GM12864 (cell line): ENCODE measurements around the gene XPR1.
"Not testable (repeated sequence)": the region's sequence is repeated elsewhere in the genome, so short reads cannot be mapped to it uniquely, and the experiment has no call there.

Source experiments
- DNase-seq: peaks from one replicate; pipeline ENCODE4 v3.0.0-alpha.2; 2011; ENCODE audit warnings: low read depth
- H3K4me3 ChIP-seq: 2 replicates; pipeline ENCODE4 v1.5.1; 2011; ENCODE audit warnings: mild to moderate bottlenecking, low read depth, low read length, control low read depth
- TF ChIP-seq, protein P1 (sequence below): IDR thresholded peaks from 2 replicates; pipeline ENCODE4 v1.5.1; 2011; ENCODE audit warnings: low read depth, mild to moderate bottlenecking, moderate library complexity, low read length, control low read depth, inconsistent platforms; ENCODE audit errors: missing control alignments

Gene XPR1

DNA sequence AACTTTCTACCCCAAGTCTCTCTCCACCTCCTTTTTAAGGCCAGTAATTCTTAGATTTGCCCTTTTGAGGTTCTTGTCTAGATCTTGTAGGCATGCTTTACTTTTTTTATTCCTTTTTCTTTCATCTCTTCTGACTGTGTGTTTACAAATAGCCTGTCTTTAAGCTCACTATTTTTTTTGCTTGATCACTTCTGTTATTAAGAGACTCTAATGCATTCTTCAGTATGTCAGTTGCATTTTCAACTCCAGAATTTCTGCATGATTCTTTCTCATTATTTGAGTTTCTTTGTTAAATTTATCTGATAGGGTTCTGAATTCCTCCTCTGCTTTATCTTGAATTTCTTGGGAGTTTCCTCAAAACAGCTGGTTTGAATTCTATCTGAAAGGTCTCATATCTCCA is 30.9 kb downstream of the XPR1 start:
- H3K4me3 ChIP-seq: no peak overlapping the region
- no peak for DNase-seq
- TF ChIP-seq, protein P1, sequence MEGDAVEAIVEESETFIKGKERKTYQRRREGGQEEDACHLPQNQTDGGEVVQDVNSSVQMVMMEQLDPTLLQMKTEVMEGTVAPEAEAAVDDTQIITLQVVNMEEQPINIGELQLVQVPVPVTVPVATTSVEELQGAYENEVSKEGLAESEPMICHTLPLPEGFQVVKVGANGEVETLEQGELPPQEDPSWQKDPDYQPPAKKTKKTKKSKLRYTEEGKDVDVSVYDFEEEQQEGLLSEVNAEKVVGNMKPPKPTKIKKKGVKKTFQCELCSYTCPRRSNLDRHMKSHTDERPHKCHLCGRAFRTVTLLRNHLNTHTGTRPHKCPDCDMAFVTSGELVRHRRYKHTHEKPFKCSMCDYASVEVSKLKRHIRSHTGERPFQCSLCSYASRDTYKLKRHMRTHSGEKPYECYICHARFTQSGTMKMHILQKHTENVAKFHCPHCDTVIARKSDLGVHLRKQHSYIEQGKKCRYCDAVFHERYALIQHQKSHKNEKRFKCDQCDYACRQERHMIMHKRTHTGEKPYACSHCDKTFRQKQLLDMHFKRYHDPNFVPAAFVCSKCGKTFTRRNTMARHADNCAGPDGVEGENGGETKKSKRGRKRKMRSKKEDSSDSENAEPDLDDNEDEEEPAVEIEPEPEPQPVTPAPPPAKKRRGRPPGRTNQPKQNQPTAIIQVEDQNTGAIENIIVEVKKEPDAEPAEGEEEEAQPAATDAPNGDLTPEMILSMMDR: no peak

DNA sequence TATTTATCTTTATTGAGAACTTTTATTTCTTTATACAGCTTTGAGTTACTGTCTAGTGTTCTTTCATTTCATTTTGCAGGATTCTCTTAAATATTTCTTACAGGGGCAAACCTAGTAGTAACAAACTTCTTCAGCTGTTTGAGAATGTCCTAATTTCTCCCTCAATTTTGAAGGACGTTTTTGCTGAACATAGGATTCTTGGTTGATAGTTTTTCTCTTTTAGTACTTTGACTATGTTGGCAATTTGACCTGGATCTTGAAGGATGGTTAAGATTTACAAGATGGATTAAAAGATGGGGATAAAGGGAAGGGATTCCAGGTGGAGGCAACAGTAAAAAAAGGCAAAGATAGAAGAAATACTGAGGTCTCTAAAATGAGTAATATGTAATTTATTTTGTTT is 38.9 kb downstream of the XPR1 start:
- TF ChIP-seq, protein P1: no peak
- no peak for DNase-seq
- no peak overlapping the region for H3K4me3 ChIP-seq

DNA sequence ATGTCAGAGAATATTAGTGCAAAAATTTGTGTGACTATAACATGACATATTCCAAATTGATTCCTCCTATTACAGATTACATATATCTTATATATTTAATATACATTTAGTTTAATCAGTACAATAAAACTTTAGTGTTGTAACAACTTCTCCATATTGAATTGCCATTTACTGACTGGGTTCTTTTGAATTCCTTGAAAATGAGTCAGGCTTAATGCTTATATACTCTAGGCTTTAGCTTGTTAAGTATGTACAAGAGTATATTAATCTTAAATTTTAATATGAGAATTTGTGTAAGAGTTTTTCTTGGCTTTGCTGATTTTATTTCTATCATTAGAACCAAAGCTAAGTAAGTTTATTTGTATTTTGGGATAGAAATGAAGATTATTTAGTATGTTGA is 40.3 kb downstream of the XPR1 start:
- TF ChIP-seq, protein P1: no peak
- no peak overlapping the region for H3K4me3 ChIP-seq
- no peak for DNase-seq

DNA sequence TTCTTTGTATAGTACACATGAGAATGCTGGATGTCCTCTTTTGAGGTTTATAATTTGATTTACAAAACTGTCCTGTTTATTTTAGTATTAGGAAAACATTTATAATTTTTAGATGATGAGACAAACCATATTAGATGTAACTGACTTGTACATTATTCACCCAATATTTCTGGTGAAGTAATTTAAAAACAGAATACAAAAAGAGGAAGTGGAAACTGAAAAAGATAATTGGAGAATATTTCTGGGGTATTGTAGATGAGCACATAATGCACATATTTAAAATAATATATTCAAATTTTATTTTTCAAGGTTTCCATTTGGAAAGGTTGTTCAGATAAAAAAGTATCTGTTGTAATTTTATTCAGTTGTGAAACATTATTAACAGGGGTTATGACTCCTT is 40.7 kb downstream of the XPR1 start:
- TF ChIP-seq, protein P1: no peak
- no peak overlapping the region for H3K4me3 ChIP-seq
- DNase-seq: no peak

DNA sequence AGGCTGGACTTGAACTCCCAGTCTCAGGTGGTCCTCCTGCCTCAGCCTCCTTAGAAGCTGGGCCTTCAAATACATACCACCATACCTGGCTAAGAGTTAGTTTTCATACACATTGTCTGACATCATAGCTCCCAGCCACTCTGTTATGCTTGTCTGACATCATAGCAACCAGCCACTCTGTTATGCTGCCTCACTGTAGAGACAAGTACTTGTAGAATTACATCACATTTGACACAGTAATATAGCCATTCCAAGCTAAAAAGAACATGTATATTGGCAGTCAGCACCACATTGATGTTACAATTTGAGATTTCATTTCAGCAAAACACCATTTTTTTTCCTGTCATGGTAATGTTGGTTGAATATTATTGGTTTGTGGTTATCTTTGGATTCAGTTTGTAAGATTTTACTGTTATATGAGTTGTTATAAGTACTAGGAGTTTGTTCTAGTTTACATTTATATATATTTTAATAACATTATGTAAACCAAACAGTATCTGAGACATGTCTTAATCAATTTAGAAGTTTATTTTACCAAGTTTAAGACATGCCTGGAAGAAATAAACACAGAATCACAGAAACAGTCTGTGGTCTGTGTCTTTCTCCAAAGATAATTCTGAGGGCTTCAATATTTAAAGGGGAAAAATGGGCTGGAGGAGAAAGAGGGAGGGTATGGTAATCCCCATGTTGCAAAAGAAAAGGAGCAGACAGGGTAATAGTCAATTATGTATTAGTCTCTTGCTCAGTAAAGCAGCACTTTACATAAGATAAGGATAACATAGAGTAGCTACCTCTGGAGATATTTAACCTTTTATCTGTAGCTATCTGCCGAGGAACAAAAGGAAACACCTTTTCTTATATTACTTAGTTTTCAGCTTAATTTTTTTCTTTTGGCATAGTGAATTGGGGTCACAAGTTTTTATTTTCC is 43.0 kb downstream of the XPR1 start:
- no peak for DNase-seq
- H3K4me3 ChIP-seq: no peak overlapping the region
- TF ChIP-seq, protein P1: no peak

DNA sequence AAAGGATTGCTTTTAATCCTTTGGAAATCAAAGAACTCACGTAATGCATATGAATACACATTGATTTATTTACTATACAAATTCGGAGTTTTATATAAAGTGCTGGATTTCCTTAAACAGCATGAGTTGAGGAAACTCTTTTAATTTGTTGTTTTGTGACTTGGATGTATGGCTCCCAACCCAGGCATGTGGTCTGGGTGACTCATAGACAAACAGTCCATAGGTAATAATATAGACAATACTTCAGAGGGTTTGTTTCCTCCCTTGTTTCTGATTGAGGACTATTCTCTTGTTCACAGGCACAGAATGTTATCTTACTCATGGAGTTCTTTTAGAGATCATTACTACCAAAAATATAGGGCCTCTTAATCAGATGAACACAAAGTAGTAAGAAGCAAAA is 43.8 kb downstream of the XPR1 start:
- DNase-seq: no peak
- no peak overlapping the region for H3K4me3 ChIP-seq
- TF ChIP-seq, protein P1: no peak

DNA sequence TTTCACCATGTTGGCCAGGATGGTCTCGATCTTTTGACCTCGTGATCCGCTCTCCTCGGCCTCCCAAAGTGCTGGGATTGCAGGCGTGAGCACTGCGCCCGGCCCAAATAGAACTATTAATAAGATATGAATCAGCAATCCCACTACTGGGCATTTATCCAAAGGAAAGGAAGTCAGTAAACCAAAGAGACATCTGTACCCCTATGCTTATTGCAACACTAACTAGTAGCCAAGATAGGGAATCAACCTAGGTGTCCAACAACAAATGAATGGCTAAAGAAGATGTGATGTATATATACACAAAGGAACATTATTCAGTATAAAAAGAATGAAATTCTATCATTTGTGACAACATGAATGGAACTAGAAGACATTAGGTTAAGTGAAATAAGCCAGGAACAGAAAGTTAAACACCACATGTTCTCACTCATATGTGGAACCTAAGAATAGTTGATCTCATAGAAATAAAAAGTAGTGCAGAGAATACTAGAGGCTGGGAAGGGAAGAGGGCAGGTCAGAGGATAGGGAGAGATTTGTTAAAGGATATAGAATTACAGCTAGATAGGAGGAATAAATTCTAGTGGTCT is 48.8 kb downstream of the XPR1 start:
- TF ChIP-seq, protein P1: no peak
- DNase-seq: no peak
- H3K4me3 ChIP-seq: no peak overlapping the region

DNA sequence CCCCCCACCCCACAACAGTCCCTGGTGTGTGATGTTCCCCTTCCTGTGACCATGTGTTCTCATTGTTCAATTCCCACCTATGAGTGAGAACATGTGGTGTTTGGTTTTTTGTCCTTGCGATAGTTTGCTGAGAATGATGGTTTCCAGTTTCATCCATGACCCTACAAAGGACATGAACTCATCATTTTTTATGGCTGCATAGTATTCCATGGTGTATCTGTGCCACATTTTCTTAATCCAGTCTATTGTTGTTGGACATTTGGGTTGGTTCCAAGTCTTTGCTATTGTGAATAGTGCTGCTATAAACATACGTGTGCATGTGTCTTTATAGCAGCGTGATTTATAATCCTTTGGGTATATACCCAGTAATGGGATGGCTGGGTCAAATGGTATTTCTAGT is 51.3 kb downstream of the XPR1 start:
- H3K4me3 ChIP-seq, DNase-seq: not testable (repeated sequence)
